Endothelial cell of umbilical vein (primary cell): Measurements from ENCODE around the gene STK24.

ENCODE experiments used
- EZH2 ChIP-seq: IDR thresholded peaks from 2 replicates; pipeline ENCODE4 v1.6.1; 2012; ENCODE audit warnings: borderline replicate concordance, low read depth, mild to moderate bottlenecking, moderate library complexity, low read length, inconsistent platforms; ENCODE audit not compliant: severe bottlenecking
- POLR2A ChIP-seq: IDR thresholded peaks from 2 replicates; pipeline ENCODE4 v1.6.1; 2012; ENCODE audit warnings: low read depth, mild to moderate bottlenecking, control low read depth, low read length
- POLR2AphosphoS5 ChIP-seq: IDR thresholded peaks from 2 replicates; pipeline ENCODE4 v1.6.1; 2012; ENCODE audit warnings: low read depth, mild to moderate bottlenecking, control low read depth, low read length, moderate library complexity; ENCODE audit not compliant: insufficient read depth
- TF ChIP-seq, protein P1 (sequence below), 2 donors: IDR thresholded peaks; 1 replicate in 1 of 2; 2 replicates in 1 of 2; pipeline ENCODE4 v1.5.1; 2011; ENCODE audit warnings: low read length in 2 of 2, mild to moderate bottlenecking in 2 of 2, moderate library complexity in 2 of 2, control low read depth in 1 of 2, inconsistent platforms in 1 of 2, low read depth in 1 of 2; ENCODE audit not compliant: insufficient read depth in 1 of 2; ENCODE audit errors: extremely low read depth in 1 of 2

DNA sequence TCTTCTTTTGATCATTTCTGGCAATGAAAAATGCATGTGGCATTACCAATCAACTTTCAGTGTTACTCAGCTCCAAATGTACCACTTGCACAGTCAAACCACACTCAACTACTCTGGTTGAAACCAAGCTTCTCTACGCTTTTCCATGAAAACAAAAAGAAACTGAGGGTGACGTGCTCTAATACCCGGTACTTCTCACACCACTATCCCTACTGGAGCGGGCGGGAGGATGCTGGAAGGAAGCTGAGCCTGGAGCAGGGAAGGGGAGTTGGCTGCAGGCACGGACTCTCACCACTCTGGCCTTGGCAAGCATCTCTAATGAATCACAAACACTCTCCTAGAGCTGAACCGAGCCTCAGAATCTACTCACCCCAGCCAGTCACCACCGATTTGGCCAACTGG lies 48.2 kb downstream of the STK24 start:
- TF ChIP-seq, protein P1, sequence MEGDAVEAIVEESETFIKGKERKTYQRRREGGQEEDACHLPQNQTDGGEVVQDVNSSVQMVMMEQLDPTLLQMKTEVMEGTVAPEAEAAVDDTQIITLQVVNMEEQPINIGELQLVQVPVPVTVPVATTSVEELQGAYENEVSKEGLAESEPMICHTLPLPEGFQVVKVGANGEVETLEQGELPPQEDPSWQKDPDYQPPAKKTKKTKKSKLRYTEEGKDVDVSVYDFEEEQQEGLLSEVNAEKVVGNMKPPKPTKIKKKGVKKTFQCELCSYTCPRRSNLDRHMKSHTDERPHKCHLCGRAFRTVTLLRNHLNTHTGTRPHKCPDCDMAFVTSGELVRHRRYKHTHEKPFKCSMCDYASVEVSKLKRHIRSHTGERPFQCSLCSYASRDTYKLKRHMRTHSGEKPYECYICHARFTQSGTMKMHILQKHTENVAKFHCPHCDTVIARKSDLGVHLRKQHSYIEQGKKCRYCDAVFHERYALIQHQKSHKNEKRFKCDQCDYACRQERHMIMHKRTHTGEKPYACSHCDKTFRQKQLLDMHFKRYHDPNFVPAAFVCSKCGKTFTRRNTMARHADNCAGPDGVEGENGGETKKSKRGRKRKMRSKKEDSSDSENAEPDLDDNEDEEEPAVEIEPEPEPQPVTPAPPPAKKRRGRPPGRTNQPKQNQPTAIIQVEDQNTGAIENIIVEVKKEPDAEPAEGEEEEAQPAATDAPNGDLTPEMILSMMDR (IDR thresholded peaks at IDR 0.05; ENCODE audit: extremely low read depth in 1 of 2, insufficient read depth in 1 of 2, low read depth in 1 of 2, low read length in 2 of 2) = no peak
- TF ChIP-seq POLR2A = no peak
- TF ChIP-seq EZH2 = no peak
- TF ChIP-seq POLR2AphosphoS5 = no peak
